WTC11 (cell line): Measurements from ENCODE around the gene TP73. TPM values are rescaled to one million over a fixed set of nuclear protein-coding genes. Genes with fewer than 3 reads are reported as not detected.

Experiments used
- ATAC-seq: fragments of 200-7000 bp; cut with Tn5 transposase; 2 replicates; pipeline ENCODE4 v1.10.0; 2021; ENCODE audit warnings: mild to moderate bottlenecking, moderate library complexity
- CTCF ChIA-PET: fragments of 300-600 bp; sonication (Branson Sonifier 250); formaldehyde crosslinking; loops from one replicate; lab custom pipeline; 2021; ENCODE audit warnings: antibody characterized with exemption; lab: Charles Lee
- POLR2A ChIA-PET: fragments of 350-600 bp; sonication (Branson Sonifier 250); formaldehyde crosslinking; loops from one replicate; lab custom pipeline; 2021; ENCODE audit warnings: antibody characterized with exemption; lab: Charles Lee
- DNase-seq: peaks from one replicate; pipeline ENCODE4 v3.0.0; 2021; ENCODE audit warnings: low spot score
- H3K27ac Mint-ChIP-seq: 2 replicates; pipeline ENCODE4 v1.8.0; 2021; ENCODE audit warnings: mixed read lengths
- H3K27me3 Mint-ChIP-seq: 2 replicates; pipeline ENCODE4 v1.8.0; 2021; ENCODE audit warnings: low read depth, mild to moderate bottlenecking, moderate library complexity, mixed read lengths
- H3K36me3 Mint-ChIP-seq: 2 replicates; pipeline ENCODE4 v1.8.0; 2021; ENCODE audit warnings: mixed read lengths
- H3K4me1 Mint-ChIP-seq: 2 replicates; pipeline ENCODE4 v1.8.0; 2022; ENCODE audit warnings: mixed read lengths
- H3K4me3 Mint-ChIP-seq: 2 replicates; pipeline ENCODE4 v1.8.0; 2021; ENCODE audit warnings: mild to moderate bottlenecking, moderate library complexity, mixed read lengths
- H3K9me3 Mint-ChIP-seq: 2 replicates; pipeline ENCODE4 v1.8.0; 2021; ENCODE audit warnings: mixed read lengths
- ESRRA ChIP-seq: sonication (generic); formaldehyde crosslinking; IDR thresholded peaks from 2 replicates; pipeline ENCODE4 v1.8.1; 2022; ENCODE audit warnings: mild to moderate bottlenecking, missing genetic modification reagents, borderline replicate concordance
- FOXK1 ChIP-seq: sonication (generic); formaldehyde crosslinking; IDR thresholded peaks from 2 replicates; pipeline ENCODE4 v1.8.0; 2022; ENCODE audit warnings: mild to moderate bottlenecking, moderate library complexity, missing genetic modification reagents
- GRHL2 ChIP-seq: fragments of 250-450 bp; sonication (Bioruptor Pico); IDR thresholded peaks from 2 replicates; pipeline ENCODE4 v1.8.0; 2022; ENCODE audit warnings: mild to moderate bottlenecking, moderate library complexity; ENCODE audit not compliant: insufficient replicate concordance, severe bottlenecking
- IRF2 ChIP-seq: sonication (generic); formaldehyde crosslinking; IDR thresholded peaks from 2 replicates; pipeline ENCODE4 v1.8.0; 2022; ENCODE audit warnings: low read depth, missing genetic modification reagents, borderline replicate concordance
- MYBL2 ChIP-seq: sonication (generic); formaldehyde crosslinking; IDR thresholded peaks from 2 replicates; pipeline ENCODE4 v1.8.1; 2023; ENCODE audit warnings: mild to moderate bottlenecking, moderate library complexity, missing genetic modification reagents
- PRRX2 ChIP-seq: fragments of 250-450 bp; sonication (Bioruptor Pico); IDR thresholded peaks from 2 replicates; pipeline ENCODE4 v1.8.0; 2021; ENCODE audit warnings: mild to moderate bottlenecking
- ZNF138 ChIP-seq: sonication (generic); formaldehyde crosslinking; conservative IDR thresholded peaks from 2 replicates; pipeline ENCODE4 v1.8.1; 2022; ENCODE audit warnings: mild to moderate bottlenecking, moderate library complexity, missing genetic modification reagents
- ZNF396 ChIP-seq: fragments of 250-450 bp; sonication (Bioruptor Pico); IDR thresholded peaks from 2 replicates; pipeline ENCODE4 v1.8.0; 2021; ENCODE audit warnings: mild to moderate bottlenecking, moderate library complexity, borderline replicate concordance
- ZNF423 ChIP-seq: fragments of 250-450 bp; sonication (Bioruptor Pico); IDR thresholded peaks from 2 replicates; pipeline ENCODE4 v2.1.2; 2022; ENCODE audit warnings: mild to moderate bottlenecking, moderate library complexity
- ZNF671 ChIP-seq: fragments of 250-450 bp; sonication (Bioruptor Pico); IDR thresholded peaks from 2 replicates; pipeline ENCODE4 v1.8.0; 2021; ENCODE audit warnings: mild to moderate bottlenecking
- total RNA-seq: library from RNA; stranded (reverse); gene quantifications from 3 replicates; pipeline ENCODE4 v1.2.3, GENCODE V29; 2021
- TF ChIP-seq, protein P1 (sequence below): sonication (generic); formaldehyde crosslinking; IDR thresholded peaks from 2 replicates; pipeline ENCODE4 v1.8.1; 2023; ENCODE audit warnings: mild to moderate bottlenecking, moderate library complexity, missing genetic modification reagents
- TF ChIP-seq, protein P2 (sequence below): fragments of 200-600 bp; IDR thresholded peaks from 2 replicates; pipeline ENCODE4 v1.8.0; 2022; ENCODE audit warnings: antibody characterized with exemption
- TF ChIP-seq, protein P3 (sequence below): sonication (generic); formaldehyde crosslinking; IDR thresholded peaks from 2 replicates; pipeline ENCODE4 v1.8.1; 2022; ENCODE audit warnings: low read depth, mild to moderate bottlenecking, moderate library complexity, missing genetic modification reagents, borderline replicate concordance
- TF ChIP-seq, protein P4 (sequence below): fragments of 250-450 bp; sonication (Bioruptor Pico); IDR thresholded peaks from 2 replicates; pipeline ENCODE4 v1.8.0; 2021; ENCODE audit warnings: mild to moderate bottlenecking
- TF ChIP-seq, protein P5 (sequence below): sonication (generic); formaldehyde crosslinking; IDR thresholded peaks from 2 replicates; pipeline ENCODE4 v1.8.1; 2023; ENCODE audit warnings: mild to moderate bottlenecking, missing genetic modification reagents
- TF ChIP-seq, protein P6 (sequence below): sonication (generic); formaldehyde crosslinking; IDR thresholded peaks from 2 replicates; pipeline ENCODE4 v1.8.0; 2022; ENCODE audit warnings: mild to moderate bottlenecking, missing genetic modification reagents
- TF ChIP-seq, protein P7 (sequence below): sonication (generic); formaldehyde crosslinking; IDR thresholded peaks from 2 replicates; pipeline ENCODE4 v1.8.1; 2023; ENCODE audit warnings: mild to moderate bottlenecking, missing genetic modification reagents, moderate library complexity

Gene TP73
- total RNA-seq, 1 experiment from 2014 or later: 5.7 TPM

DNA sequence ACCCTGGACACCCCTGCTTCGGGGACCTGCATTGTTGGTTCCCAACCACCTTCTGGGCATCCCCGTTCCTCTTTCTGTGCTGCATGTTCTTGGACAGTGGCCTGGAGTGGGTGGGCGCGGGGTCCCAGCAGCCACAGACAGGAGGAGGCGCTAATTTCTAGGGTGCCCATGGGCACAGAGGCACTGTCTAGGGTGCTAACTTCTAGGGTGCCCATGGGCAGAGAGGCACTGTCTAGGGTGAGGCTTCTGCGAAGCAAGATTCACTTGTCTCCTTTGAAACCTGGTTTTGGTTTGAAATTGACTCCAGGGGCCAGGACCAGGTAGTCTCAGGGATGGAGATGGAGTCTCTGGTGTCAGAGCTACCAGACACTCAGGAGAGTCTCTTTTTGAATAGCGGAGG, 40.2 kb upstream of the TP73 start (continued):
- TF ChIP-seq, protein P1, sequence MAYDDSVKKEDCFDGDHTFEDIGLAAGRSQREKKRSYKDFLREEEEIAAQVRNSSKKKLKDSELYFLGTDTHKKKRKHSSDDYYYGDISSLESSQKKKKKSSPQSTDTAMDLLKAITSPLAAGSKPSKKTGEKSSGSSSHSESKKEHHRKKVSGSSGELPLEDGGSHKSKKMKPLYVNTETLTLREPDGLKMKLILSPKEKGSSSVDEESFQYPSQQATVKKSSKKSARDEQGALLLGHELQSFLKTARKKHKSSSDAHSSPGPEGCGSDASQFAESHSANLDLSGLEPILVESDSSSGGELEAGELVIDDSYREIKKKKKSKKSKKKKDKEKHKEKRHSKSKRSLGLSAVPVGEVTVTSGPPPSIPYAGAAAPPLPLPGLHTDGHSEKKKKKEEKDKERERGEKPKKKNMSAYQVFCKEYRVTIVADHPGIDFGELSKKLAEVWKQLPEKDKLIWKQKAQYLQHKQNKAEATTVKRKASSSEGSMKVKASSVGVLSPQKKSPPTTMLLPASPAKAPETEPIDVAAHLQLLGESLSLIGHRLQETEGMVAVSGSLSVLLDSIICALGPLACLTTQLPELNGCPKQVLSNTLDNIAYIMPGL (CRISPR knock-in tag): no peak

DNA sequence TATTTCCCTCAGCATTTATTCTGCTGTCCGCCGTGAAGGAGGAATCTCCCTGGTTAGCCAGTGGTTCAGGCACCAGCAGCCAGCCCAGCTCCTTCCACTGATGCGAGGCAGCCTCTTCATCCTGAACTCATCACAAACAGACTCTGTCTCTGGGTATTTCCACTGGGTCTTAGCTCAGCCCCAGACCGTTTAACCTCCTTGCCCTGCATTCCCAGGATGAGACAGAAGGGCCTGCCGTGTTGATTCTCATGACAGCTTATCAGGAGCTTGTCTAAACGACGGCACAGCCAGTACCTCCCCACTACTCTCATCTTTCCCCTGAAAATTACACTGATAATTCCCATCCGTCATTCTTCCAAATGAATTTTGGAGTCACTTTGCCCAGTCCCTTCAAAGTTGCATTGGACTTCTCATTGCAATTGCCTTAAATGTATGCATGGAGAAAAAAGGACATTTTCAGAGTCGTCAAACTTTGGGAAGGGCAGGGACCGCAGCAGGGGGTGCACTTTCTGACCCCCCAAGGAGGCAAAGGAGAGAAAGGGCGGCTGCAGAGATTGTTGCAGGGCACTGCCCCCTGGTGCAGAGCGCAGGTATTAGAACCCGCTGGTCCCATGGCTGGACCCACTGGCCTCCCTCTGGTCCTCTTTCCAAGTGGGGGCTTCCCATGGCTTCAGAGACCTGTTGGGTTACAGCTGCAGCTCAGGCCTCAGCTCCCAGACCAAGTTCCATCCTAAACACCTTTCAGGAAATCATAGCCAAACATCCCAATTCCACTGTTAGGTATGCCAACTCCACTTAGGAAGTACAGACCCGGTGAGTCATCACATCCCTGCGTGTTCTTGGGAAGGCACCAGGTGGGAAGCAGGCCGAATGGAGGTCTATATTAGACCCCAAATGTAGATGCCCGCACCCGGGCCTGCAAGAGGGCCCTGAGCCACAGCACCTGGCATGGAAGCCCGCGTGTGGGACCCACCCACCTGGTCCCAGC, 37.3 kb upstream of the TP73 start:
- Mint-ChIP-seq H3K4me3 (no peak overlapping the region), H3K4me1 (peaks cover 40% of the 10 kb centered on the region), H3K27ac (no peak overlapping the region), H3K36me3 (no peaks in the 10 kb centered on the region), H3K9me3 (no peaks in the 10 kb centered on the region), H3K27me3 (peaks cover 23% of the 10 kb centered on the region)
- ChIA-PET CTCF (interaction anchor here (0.6 to 1.6 kb wide), 8 partner anchors 9 to 161 kb away, joined by 3 to 6 read pairs (median 3); partner anchors contain the start of genes TPRG1L and WRAP73), POLR2A (interaction anchor here (0.6 kb wide), 1 partner anchor 470 kb away, joined by 3 read pairs; no protein-coding TSS in a partner anchor)
- TF ChIP-seq, protein P2, sequence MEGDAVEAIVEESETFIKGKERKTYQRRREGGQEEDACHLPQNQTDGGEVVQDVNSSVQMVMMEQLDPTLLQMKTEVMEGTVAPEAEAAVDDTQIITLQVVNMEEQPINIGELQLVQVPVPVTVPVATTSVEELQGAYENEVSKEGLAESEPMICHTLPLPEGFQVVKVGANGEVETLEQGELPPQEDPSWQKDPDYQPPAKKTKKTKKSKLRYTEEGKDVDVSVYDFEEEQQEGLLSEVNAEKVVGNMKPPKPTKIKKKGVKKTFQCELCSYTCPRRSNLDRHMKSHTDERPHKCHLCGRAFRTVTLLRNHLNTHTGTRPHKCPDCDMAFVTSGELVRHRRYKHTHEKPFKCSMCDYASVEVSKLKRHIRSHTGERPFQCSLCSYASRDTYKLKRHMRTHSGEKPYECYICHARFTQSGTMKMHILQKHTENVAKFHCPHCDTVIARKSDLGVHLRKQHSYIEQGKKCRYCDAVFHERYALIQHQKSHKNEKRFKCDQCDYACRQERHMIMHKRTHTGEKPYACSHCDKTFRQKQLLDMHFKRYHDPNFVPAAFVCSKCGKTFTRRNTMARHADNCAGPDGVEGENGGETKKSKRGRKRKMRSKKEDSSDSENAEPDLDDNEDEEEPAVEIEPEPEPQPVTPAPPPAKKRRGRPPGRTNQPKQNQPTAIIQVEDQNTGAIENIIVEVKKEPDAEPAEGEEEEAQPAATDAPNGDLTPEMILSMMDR: peak; percentile 75
- TF ChIP-seq MYBL2: no peak
- TF ChIP-seq ZNF423: peak; percentile 56
- TF ChIP-seq ESRRA (CRISPR knock-in tag): no peak
- DNase-seq (peak; percentile 74), ATAC-seq (no peak)

DNA sequence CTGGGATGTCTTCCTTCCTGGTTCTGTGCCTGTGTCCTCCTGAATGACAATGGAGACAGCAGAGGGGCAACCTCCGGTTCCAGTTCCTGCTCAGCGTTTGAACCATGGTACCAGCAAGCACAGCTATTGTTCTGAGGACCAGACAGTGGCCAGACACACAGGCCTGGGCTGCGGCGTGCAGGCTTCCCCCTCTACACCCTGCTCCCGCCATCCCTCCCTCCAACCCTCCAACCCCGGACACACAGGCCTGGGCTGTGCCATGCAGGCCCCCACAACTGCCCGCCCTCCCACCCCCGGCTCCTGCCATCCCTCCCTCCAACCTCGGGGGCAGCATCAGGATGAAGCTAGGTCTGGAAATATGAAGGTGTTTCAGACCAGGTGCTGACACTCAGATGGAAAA, 35.5 kb upstream of the TP73 start:
- no peak overlapping the region for H3K27ac Mint-ChIP-seq
- no peaks in the 10 kb centered on the region for H3K9me3 Mint-ChIP-seq
- H3K4me3 Mint-ChIP-seq: no peak overlapping the region
- peaks cover 24% of the 10 kb centered on the region for H3K27me3 Mint-ChIP-seq
- DNase-seq (no peak), ATAC-seq (no peak)
- ChIA-PET CTCF (interaction anchor here (1.2 to 1.7 kb wide), 3 partner anchors 126 to 164 kb away, joined by 3 to 9 read pairs (median 7); no protein-coding TSS in a partner anchor), POLR2A (no interaction called here)
- peaks cover 34% of the 10 kb centered on the region for H3K4me1 Mint-ChIP-seq
- no peaks in the 10 kb centered on the region for H3K36me3 Mint-ChIP-seq
- TF ChIP-seq, protein P3, sequence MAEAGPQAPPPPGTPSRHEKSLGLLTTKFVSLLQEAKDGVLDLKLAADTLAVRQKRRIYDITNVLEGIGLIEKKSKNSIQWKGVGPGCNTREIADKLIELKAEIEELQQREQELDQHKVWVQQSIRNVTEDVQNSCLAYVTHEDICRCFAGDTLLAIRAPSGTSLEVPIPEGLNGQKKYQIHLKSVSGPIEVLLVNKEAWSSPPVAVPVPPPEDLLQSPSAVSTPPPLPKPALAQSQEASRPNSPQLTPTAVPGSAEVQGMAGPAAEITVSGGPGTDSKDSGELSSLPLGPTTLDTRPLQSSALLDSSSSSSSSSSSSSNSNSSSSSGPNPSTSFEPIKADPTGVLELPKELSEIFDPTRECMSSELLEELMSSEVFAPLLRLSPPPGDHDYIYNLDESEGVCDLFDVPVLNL: no peak
- TF ChIP-seq, protein P4, sequence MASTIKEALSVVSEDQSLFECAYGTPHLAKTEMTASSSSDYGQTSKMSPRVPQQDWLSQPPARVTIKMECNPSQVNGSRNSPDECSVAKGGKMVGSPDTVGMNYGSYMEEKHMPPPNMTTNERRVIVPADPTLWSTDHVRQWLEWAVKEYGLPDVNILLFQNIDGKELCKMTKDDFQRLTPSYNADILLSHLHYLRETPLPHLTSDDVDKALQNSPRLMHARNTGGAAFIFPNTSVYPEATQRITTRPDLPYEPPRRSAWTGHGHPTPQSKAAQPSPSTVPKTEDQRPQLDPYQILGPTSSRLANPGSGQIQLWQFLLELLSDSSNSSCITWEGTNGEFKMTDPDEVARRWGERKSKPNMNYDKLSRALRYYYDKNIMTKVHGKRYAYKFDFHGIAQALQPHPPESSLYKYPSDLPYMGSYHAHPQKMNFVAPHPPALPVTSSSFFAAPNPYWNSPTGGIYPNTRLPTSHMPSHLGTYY (CRISPR knock-in tag): no peak
- TF ChIP-seq GRHL2 (CRISPR knock-in tag): no peak
- TF ChIP-seq, protein P5, sequence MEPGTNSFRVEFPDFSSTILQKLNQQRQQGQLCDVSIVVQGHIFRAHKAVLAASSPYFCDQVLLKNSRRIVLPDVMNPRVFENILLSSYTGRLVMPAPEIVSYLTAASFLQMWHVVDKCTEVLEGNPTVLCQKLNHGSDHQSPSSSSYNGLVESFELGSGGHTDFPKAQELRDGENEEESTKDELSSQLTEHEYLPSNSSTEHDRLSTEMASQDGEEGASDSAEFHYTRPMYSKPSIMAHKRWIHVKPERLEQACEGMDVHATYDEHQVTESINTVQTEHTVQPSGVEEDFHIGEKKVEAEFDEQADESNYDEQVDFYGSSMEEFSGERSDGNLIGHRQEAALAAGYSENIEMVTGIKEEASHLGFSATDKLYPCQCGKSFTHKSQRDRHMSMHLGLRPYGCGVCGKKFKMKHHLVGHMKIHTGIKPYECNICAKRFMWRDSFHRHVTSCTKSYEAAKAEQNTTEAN: no peak

DNA sequence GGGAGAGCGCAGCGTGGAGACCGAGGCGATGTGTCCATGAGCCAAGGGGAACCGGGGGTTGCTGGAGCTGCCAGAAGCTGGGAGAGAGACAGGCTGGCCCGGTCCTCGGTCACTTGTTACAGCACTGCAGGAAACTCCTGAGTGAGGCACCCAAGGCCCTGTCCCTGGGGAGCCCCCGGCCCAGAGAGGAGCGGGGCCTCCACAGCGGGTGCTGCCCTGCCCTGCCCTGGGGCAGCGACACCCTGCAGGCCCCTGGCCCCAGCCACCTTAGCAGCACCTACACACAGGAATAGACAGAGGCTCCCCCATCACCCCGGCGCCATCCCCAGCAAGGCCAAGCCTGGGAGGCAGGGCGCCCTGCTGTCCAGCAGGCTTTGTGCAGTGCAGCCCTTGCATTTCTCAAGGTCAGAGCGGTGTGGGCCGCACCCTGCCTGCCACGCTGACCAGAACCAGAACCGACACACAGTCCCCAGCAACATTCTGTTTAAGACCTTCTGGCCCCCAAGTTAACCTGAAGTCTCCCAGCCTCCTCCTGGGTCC, 34.4 kb upstream of the TP73 start:
- Mint-ChIP-seq H3K36me3 (no peaks in the 10 kb centered on the region), H3K4me3 (no peak overlapping the region), H3K9me3 (no peaks in the 10 kb centered on the region), H3K27me3 (peaks cover 14% of the 10 kb centered on the region), H3K27ac (no peak overlapping the region), H3K4me1 (peaks cover 29% of the 10 kb centered on the region)
- no peak for ATAC-seq
- no peak for DNase-seq
- ChIA-PET POLR2A (no interaction called here), CTCF (interaction anchor here (1.3 to 3.5 kb wide), 6 partner anchors 40 to 165 kb away, joined by 5 to 57 read pairs (median 22); no protein-coding TSS in a partner anchor)
- TF ChIP-seq ZNF396: no peak
- TF ChIP-seq IRF2 (CRISPR knock-in tag): no peak
- TF ChIP-seq, protein P6, sequence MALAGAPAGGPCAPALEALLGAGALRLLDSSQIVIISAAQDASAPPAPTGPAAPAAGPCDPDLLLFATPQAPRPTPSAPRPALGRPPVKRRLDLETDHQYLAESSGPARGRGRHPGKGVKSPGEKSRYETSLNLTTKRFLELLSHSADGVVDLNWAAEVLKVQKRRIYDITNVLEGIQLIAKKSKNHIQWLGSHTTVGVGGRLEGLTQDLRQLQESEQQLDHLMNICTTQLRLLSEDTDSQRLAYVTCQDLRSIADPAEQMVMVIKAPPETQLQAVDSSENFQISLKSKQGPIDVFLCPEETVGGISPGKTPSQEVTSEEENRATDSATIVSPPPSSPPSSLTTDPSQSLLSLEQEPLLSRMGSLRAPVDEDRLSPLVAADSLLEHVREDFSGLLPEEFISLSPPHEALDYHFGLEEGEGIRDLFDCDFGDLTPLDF (CRISPR knock-in tag): no peak
- TF ChIP-seq ZNF671 (CRISPR knock-in tag): no peak
- no peak for TF ChIP-seq PRRX2 (CRISPR knock-in tag)
- no peak for TF ChIP-seq ZNF423
- TF ChIP-seq FOXK1 (CRISPR knock-in tag): no peak
- no peak for TF ChIP-seq ZNF138 (CRISPR knock-in tag)
- TF ChIP-seq, protein P7, sequence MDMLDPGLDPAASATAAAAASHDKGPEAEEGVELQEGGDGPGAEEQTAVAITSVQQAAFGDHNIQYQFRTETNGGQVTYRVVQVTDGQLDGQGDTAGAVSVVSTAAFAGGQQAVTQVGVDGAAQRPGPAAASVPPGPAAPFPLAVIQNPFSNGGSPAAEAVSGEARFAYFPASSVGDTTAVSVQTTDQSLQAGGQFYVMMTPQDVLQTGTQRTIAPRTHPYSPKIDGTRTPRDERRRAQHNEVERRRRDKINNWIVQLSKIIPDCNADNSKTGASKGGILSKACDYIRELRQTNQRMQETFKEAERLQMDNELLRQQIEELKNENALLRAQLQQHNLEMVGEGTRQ (CRISPR knock-in tag): no peak
